Measurements from ENCODE around the gene MAPK8. TPM values are rescaled to one million over a fixed set of nuclear protein-coding genes. Genes with fewer than 3 reads are reported as not detected.

The MAPK8 gene
- polyA plus RNA-seq, 10 donors: 29.7 to 49.1 (median 39.3) TPM

DNA sequence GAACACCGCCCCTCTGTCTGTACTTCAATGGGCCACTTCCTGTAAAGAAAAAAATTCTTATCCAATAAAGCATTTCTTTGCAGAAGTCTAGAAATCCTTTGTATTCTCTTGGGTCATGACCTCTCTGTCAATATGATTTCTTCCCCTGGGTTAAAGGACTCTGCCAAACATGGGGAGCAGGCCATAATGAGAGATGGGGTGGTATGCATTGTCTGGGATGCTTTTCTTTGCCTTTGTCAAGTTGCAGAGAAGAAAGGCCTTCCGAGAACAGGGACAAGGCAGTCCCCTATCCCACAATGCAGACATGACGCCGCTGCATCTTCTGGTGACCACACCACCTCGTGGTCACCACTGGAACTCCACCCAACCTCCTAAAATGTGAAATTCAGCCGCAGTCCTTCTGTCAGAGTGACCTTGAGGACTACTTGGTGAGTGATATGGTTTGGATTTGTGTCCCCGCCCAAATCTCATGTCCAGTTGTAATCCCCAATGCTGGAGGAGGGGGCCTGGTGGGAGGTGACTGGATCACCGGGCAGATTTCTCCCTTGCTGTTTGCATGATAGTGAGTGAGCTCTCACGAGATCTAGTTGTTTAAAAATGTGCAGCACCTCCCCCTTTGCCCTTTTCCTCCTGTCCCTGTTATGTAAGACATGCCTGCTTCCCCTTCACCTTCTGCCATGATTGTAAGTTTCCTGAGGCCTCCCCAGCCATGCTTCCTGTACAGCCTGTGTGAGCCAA lies 16.8 kb upstream of the MAPK8 start:
- peak in 2 of 3 donors; percentile 47 to 66 for DNase-seq

DNA sequence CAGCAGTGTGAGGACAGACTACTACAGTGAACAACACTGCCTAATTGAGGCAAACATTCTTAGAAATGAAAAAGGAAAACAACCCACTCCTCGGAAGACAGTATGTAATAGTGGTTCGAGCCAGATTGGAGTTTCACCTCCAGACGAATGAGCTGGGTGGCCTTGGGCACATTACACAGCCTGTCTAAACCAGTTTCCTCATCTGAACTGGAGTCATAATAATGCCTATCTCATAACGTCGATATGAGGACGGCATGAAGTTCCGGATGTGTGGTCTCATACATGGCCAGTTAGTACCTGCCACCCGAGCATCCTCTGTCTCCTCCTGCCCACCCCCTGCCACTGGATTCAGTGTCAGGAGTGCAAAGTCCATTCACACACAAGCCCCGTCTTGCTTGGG lies 16.2 kb upstream of the MAPK8 start:
- DNase-seq: no peak

DNA sequence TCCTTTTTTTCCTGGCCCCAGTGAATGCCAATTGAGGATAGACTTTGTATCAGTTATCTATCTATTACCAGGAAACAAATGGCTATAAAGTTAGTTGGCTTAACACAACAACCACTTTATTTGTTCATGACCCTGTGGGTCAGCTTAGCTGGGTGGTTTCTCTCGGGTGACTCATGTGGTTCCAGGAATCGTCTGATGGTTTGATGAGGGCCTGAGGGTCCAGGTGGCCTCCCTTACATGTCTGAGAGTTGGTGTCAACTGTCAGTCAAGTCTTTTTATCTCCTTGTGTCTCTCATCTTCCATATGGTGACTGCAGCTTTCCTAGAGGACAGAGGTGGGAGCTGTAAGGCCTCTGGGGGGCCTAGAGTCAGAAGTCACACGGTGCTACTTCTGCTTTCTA lies 15.3 kb upstream of the MAPK8 start:
- no peak for DNase-seq

DNA sequence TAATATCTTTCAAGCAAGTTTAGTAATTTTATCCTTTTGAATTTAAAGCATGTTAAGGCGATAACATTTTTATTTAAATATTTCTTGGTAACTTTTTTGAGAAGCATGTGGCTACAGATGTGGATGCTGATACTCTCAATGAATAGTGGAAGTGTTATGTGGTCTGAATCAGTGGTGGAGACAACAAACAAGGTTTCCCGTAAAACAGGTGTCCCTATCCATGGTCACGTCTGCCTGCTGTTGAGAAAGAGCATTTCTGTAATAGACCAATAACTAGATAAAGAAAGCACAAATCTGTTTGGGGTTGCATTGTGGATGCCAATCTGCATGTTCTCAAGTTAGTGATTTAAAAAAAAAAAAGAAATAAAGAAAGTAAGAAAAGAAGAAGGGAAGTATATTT lies 13.9 kb upstream of the MAPK8 start:
- DNase-seq: no peak

DNA sequence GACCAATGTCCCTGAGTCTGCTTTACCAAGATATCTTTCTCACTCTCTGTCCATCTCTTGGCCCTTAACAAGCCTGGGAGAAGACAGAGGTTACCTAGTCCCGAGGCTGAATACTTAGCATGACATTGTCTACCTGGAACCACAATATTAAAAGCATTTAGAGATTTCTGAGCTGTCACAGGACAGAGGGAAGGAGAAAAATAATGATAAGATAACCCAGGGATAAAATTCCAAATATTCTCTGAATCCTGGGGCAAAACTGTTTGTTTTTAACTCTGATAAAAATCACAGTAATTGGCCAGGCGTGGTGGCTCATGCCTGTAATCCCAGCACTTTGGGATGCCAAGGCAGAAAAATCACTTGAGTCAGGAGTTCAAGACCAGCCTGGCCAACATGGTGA lies 12.0 kb upstream of the MAPK8 start:
- DNase-seq: no peak

DNA sequence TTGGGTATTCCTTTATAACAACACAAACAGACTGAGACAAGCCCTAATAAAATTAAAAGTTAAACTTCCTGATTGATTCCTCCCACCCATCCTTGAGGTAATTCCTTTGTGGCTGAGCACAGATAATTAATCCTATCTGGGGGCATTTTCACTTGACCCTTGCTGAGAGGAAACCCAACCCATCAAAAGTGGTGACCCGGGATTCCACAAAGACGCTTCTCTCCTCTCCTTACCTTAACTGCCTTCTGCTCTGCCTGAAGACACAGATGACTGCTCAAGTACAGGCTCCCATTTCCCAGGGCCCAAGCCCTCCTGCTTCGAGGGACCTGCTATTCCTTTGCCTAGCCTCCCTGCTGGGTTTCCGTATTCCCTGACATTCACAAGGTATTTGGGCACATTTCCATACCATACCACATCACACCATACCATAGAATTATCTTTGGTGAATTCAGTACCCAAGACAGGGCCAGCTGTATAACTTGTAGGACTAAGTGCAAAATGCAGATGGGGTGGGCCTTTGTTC lies 9.8 kb upstream of the MAPK8 start:
- no peak for DNase-seq

DNA sequence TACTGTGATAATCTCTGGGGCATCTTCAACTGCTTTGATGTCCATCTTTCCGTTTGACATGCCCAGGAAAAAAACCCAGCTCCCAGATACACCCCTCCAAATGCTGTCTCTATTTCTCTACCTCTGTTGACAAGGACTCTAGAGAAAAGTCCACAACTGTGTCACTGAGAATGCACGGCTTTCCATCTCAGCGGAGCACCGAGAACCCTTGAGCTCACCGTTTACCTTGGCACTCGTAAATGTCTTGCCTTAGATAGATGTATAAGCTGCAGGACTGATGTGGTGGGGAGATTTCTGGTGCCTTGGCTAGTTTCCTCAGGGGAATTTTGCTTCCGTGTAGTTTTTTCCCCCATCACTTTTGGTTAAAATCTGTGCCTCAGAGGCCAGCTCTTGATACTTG lies 7.4 kb upstream of the MAPK8 start:
- no peak for DNase-seq

DNA sequence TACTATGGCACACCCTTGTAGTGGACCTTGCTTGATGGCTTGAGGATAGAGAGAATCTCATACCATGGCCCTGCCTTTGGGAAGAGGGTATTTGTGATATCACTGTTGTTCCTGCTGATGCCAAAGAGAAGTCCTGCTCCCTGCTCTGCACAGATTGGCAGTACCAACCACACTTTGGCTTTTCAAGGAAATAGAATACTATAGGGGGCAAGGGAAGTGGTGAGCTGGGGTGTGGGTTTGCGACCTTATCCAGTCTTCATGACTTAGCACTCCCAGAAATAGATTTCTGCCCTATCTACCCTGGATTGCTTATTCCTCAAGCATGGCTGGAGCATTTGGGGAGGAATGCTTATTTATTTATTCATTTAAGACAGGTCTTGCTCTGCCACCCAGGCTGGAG lies 6.8 kb upstream of the MAPK8 start:
- no peak for DNase-seq

DNA sequence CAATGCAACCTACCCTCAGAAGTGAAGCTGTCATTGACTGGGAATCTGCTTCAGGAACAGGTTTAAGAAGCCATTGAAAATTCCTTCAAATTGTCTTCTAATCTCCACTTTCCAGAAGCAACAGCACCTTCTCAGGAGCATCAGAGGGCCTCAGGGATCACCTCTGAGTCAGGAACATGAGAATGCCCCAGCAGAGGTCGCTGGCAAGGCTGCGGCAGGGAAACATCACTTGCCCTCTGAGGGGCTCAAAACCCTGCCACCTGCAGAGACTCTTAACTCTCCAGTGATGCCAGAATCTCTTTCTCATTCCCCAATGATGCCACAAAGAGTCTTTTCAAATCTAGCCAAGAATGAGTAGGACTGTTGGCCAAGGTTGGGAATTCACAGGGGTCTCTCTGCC lies 5.9 kb upstream of the MAPK8 start:
- no peak for DNase-seq

DNA sequence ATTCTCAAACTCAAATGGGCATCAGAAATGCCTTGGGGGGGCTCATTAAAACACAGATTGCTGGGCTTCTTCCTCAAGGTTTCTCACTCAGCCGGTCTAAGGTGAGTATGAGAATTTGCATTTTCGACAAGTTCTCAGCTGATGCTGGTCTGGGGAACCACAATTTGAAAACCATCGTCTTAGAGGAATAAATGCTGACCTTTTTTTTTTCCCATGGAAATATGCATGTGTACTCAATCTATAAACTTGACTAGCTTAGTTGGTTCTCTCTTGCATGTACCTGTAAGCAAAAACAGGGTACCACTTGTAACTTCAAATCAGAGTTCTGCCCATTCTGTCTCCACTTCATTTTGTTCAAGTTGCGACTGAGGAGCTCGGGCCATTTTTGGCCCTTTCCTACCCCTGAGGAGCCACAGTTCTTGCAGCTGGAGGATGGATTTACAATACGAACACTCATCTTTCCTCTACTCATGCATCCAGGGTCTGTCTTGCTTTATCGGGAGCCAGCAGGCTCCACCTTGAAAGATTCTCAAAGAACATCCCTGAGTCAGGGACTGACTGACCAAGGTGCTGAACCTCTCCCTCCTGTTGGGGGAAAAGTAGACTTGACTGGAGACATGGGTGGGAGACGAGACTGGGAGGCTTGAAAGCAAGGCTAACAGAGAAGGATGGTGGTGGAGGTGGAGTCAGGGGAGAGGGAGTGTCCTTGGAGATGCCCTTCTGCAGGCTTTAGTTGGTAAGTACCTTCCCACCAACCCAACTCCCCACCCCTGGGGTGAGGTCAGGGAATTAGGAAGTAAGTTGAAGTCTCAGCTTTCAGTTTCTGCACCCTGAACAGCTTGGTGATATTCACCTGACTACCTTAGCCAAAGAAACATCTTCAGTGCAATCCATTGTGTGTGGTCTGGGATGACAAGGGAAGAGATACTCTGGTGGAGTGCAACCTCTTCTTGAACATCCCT lies 3.7 kb upstream of the MAPK8 start:
- no peak for DNase-seq

DNA sequence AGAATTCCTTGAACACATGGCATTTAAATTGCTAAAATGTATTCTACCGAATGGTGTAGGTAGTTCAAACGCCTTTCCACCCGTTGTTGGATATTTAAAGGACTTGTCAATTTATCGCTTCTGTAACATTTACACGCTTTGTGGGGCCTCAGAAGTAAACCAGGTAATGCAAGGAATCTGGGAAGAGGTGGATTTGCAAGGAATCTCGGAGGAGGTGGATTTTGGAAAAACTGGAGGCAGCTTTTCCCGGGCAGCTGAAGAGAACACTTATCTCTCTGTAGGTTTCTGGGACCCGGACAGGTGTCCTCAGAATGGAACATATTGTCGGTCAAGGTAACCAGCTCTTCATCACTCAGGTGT lies 592 bp upstream of the MAPK8 start:
- DNase-seq: no peak

DNA sequence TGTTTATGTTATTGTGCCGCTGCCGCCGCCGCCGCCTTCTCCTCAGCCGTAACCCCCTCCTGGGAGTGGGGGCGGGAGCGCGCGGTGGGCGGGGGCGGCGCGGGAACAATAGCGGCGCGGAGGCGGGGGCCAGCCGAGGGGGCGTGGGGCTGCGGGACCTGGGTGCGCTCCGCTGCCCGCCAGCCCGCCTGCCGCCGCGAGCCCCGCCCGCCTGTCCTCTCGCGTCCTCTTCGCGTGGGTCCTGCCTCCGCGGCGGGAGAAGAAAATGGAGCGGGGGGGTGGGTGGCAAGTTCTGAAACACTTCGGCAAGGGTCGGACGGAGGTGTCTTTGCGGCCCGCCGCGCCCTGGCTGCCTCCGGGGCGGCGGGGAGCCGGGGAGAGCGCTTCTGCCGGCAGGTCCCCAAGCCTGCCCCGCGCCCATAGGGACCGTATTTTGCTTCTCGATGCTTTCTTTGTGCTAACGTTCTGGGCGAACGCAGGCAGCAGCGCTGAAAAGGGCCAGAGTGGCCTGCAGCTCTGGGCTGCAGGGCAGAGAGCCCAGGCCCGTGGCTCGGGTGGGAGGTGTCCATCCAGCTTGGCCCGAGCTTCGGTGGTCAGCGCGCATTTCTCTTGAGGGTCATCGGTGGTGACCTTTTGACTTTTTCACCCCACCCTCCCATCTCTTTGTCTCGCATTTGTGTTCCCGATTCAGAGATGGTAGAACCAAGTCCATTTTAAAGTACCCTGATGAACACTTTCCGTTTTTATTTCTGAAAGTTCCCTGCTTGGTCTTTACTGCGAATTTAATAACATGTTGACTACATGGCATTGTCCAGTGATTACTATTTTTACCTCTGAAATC lies 613 bp downstream of the MAPK8 start:
- peak; percentile 32 to 84 (median 54) for DNase-seq

DNA sequence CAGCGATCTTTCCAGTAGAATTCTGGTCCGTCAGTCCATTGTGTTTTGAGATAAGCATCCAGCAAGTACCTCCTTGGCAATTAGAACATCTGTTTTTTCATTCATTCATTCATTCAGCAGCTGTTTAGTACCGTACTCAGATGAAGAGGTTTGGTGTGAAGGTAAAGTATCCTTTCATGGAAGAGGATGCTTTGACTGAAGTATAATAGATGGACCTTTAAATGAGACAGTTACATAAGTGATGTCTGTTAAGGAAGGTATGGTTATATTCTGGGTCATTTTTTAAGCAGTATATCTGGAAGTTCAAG lies 1.2 kb downstream of the MAPK8 start:
- DNase-seq: no peak

DNA sequence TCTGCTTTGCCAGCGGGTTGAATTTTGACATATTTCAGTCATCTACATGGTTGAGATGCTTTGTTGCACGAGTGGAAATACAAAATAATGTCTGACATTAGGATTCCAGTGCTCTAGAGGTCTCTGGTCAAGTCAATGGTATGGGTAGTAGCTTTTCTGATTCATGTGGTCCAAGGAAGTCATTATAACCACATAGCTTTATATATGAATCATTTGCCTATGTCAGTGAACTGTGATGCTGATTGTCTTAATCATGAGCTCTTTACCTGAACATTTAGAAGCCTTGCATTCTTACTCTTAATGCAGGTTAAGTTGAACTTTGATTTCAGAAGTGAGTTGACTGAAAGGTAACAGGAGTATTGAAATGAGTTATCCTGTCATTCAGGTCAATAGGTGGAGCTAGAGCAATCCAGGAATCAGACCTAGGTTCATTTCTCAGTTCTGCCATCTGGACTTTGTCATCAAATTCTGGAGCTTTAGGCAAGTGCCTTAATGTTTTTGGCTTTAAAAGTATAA lies 3.3 kb downstream of the MAPK8 start:
- peak in 1 of 3 donors; percentile 28 for DNase-seq

DNA sequence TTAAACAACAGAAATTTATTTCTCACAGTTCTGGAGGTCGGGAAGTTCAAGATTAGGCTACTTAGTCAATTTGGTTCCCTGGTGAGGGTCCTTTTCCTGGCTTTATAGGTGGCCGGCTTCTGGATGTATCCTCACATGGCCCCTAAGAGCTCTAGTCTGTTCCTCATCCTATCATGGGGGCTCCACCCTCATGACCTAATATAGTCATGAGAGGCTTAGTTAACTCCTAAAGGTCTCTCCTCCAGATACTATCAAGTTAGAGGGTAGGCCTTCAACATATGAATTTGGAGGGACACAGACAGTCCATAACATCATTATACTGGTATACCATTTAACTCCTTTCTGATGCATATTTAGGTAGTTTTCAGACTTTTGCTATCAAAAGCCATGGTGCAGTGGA lies 7.6 kb downstream of the MAPK8 start:
- DNase-seq: no peak

DNA sequence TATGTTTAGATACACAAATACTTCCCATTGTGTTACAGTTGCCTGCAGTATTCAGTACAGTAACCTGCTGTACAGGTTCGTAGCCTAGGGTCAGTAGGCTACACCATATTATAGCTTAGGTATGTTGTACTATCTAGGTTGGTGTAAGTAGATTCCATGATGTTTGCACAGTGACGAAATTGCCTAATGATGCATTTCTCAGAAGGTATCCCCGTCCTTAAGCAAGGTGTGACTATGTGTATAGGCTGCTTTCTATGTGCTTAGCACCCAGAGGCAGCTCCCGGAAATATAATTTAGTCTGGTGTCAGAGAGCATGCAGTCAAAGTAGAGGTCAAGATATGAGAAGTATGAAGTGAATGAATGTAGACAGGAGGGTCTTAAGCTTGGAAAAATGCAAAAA lies 9.8 kb downstream of the MAPK8 start:
- DNase-seq: no peak

DNA sequence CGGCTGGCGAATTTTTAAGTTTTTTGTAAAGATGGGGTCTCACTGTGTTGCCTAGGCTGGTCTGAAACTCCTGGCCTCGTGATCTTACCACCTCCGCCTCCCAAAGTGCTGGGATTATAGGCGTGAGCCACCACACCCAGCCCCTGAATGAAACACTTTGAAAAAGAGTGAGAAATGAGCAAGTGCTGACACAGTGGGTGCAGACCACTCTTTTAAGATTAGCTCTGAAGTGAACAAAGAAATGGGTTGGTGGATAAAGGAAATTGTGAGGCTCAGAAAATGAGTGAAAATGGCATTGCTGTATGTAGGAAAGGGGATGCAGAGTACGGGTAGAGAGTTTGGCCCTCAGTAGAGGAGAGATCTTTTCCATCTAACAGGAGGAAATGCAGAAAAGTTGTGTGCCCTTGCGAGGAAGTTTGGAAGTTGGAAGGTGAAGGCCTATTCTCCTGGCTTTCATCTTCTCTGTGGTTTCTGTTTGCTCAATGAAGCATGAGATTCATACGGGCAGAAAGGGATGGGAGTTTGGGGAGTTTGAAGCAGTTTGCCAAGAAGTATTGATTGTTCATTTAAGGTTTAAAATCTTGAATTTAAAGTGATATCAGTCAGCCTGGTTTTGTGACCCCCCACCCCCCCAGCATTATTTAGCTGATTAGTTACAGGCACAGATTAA lies 11.0 kb downstream of the MAPK8 start:
- DNase-seq: no peak

DNA sequence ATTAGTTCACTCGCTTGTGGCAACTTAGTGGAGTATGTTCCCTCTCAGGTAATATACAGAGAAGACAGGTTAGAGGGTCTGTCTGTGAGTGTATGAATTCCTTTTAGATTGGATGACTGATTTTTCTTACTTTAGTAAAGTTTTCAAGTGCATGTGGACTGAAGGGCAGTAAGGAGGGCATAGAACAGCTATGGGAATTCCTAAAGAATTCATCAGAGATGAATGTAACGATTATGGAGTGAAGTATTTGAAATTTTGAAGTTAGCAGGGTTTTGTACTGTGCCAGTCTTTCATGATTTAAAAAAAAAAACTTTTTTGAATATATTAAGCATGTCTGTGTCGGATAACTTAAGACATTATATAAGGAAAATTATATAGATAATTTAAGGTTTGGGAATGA lies 15.5 kb downstream of the MAPK8 start:
- no peak for DNase-seq

DNA sequence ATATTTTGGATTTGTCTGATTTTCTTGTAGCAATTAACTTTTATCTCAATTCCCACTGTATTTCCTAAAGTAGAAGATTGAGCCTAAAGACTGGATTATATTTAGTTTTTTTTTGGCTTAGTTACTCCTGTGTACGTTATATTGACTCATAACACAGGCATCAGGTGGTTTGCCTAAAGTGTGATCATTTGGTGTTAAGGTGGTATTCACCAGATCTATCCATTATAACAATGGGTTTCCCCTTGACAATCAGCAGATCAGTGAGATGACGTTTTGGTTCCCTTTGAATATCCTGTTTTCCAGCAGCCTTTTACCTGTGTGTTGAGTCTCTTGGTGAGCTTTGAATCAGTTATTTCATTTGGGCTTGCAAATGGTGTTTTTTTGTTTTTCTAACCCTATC lies 18.1 kb downstream of the MAPK8 start:
- DNase-seq: no peak

DNA sequence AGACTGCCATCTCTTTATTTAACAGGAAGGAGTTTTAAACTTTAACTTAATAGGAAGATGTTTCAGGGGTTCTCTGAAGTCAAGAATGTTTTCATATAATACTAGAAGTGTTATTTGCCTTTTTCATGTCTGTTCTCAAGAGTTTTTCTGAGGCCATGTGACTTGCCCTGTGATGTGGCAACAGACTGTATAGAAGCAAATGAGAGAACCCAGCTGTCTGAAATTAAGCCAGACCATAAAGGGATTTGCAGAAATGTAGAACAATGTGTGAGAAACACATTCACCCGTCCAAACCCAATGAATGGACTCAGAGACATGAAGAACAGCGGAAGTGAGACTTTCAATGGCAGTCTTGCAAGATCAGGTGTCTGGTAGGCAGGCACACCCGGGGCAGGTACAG lies 23.8 kb downstream of the MAPK8 start:
- no peak for DNase-seq

DNA sequence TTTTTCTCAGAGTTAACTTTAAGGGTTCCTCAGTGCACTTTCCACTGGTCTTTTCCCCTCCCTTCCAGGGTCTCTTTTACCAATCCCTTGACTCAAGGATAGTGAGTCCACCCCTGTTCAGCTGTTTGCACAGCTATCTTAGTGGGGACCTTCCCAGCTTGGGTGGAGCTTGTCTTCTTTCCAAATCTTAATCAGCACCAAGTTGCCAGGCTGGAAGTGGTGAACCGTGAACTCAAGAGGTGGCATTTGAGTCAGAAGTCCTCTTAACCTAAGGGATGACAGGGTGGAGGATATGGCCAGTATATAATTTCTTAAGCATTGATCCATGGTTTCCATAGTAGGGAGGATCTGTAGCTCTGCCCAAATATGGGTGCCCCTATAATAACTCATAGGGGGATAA lies 25.0 kb downstream of the MAPK8 start:
- DNase-seq: no peak
